ENCODE results near the gene SMIM15. TPM values are rescaled to one million over a fixed set of nuclear protein-coding genes. Genes with fewer than 3 reads are reported as not detected.

Gene SMIM15
- total RNA-seq, 1 donor from 2014 or later: 56.4 TPM

- peak overlapping the region; percentile 99 for H3K4me3 Mint-ChIP-seq (ENCODE audit: low read depth)
- H3K9me3 Mint-ChIP-seq (ENCODE audit: low read depth): no peaks in the 10 kb centered on the region
- H3K36me3 Mint-ChIP-seq (ENCODE audit: insufficient read depth): peaks cover 17% of the 10 kb centered on the region
- DNase-seq (ENCODE audit: low spot score, unreplicated experiment): no peak
- no peak for TF ChIP-seq CTCF (IDR thresholded peaks at IDR 0.05; ENCODE audit: unreplicated experiment)
- H3K4me1 Mint-ChIP-seq (ENCODE audit: low read depth): peaks cover 34% of the 10 kb centered on the region
- H3K27ac Mint-ChIP-seq: peak overlapping the region; percentile 97
- H3K27me3 Mint-ChIP-seq: no peaks in the 10 kb centered on the region
Observed at GRCh38 chr5:61162832-61163567, 732 bp upstream of the SMIM15 start.

- Mint-ChIP-seq H3K9me3 (ENCODE audit: low read depth) (no peaks in the 10 kb centered on the region), H3K36me3 (ENCODE audit: insufficient read depth) (peaks cover 22% of the 10 kb centered on the region), H3K27ac (no peak overlapping the region)
Observed at GRCh38 chr5:61160497-61160896, 1.8 kb downstream of the SMIM15 start.

GRCh38 chr5:61159836-61160235 is 2.4 kb downstream of the SMIM15 start:
- Mint-ChIP-seq H3K27ac (no peak overlapping the region), H3K4me3 (ENCODE audit: low read depth) (peak overlapping the region; percentile 63), H3K36me3 (ENCODE audit: insufficient read depth) (peaks cover 28% of the 10 kb centered on the region), H3K9me3 (ENCODE audit: low read depth) (no peaks in the 10 kb centered on the region), H3K4me1 (ENCODE audit: low read depth) (peaks cover 34% of the 10 kb centered on the region), H3K27me3 (no peaks in the 10 kb centered on the region)
- no peak for TF ChIP-seq CTCF (IDR thresholded peaks at IDR 0.05; ENCODE audit: unreplicated experiment)
- no peak for DNase-seq (ENCODE audit: low spot score, unreplicated experiment)

More at GRCh38 chr5:61160497-61160896, 1.8 kb downstream of the SMIM15 start:
- Mint-ChIP-seq H3K4me1 (ENCODE audit: low read depth) (peaks cover 34% of the 10 kb centered on the region), H3K4me3 (ENCODE audit: low read depth) (peak overlapping the region; percentile 63), H3K27me3 (no peaks in the 10 kb centered on the region)
- DNase-seq (ENCODE audit: low spot score, unreplicated experiment): no peak
- TF ChIP-seq CTCF (IDR thresholded peaks at IDR 0.05; ENCODE audit: unreplicated experiment): no peak

- peaks cover 32% of the 10 kb centered on the region for H3K36me3 Mint-ChIP-seq (ENCODE audit: insufficient read depth)
- peaks cover 3% of the 10 kb centered on the region for H3K9me3 Mint-ChIP-seq (ENCODE audit: low read depth)
- no peak for TF ChIP-seq CTCF (IDR thresholded peaks at IDR 0.05; ENCODE audit: unreplicated experiment)
- peaks cover 31% of the 10 kb centered on the region for H3K4me1 Mint-ChIP-seq (ENCODE audit: low read depth)
- no peak overlapping the region for H3K4me3 Mint-ChIP-seq (ENCODE audit: low read depth)
- H3K27me3 Mint-ChIP-seq: no peaks in the 10 kb centered on the region
- H3K27ac Mint-ChIP-seq: no peak overlapping the region
- no peak for DNase-seq (ENCODE audit: low spot score, unreplicated experiment)
Observed at GRCh38 chr5:61159070-61159469, 3.2 kb downstream of the SMIM15 start.

GRCh38 chr5:61151893-61152292 is 10.4 kb downstream of the SMIM15 start:
- Mint-ChIP-seq H3K36me3 (ENCODE audit: insufficient read depth) (peaks cover 20% of the 10 kb centered on the region), H3K4me3 (ENCODE audit: low read depth) (no peak overlapping the region), H3K27me3 (no peaks in the 10 kb centered on the region), H3K27ac (no peak overlapping the region), H3K4me1 (ENCODE audit: low read depth) (no peaks in the 10 kb centered on the region), H3K9me3 (ENCODE audit: low read depth) (peaks cover 8% of the 10 kb centered on the region)
- no peak for TF ChIP-seq CTCF (IDR thresholded peaks at IDR 0.05; ENCODE audit: unreplicated experiment)
- no peak for DNase-seq (ENCODE audit: low spot score, unreplicated experiment)
